ENCODE measurements around the gene PER2. TPM values are rescaled to one million over a fixed set of nuclear protein-coding genes. Genes with fewer than 3 reads are reported as not detected.

The PER2 gene
- total and polyA plus RNA-seq, 2 of the 4 experiments (the other 2 are of a cell fraction) = 1.7 to 3.2 TPM

DNA sequence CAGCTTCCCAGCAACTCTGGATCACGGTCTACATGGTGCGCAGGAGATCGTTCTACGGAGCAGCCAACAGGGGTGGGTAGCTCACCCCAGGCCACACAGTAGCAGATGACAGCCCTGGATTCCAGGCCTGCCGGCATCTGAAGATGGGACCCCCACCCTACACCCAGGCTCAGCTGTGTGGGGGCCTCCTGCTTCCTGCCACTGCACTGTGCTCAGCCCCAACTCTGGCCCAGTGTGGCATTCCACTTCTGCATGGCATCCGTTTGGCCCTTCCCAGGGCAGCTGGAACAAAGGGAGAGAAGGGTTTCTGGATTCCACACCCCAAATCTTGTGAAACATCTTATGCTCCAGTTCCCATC lies 9.1 kb downstream of the PER2 start:
- peaks cover 6 to 30% of the 10 kb centered on the region in 2 experiments for H3K79me1 ChIP-seq (ENCODE audit: low read depth in 1 of 2, low read length in 2 of 2)
- CTCF ChIA-PET = interaction anchor here (1.0 kb wide), 1 partner anchor 16 kb away, joined by 3 read pairs; no protein-coding TSS in a partner anchor
- H4K20me1 ChIP-seq (ENCODE audit: insufficient read depth, low read length) = no peaks in the 10 kb centered on the region
- no peak overlapping the region for H2BK15ac ChIP-seq (ENCODE audit: low read depth, low read length)
- no peak overlapping the region for H4K5ac ChIP-seq (ENCODE audit: low read depth, low read length)
- H2BK20ac ChIP-seq (ENCODE audit: low read depth, low read length) = no peak overlapping the region
- no peak overlapping the region for H4K91ac ChIP-seq (ENCODE audit: insufficient read depth, low read depth, low read length)
- no peak overlapping the region for H3K4me3 ChIP-seq (ENCODE audit: insufficient read depth, low read depth, low read length)
- no peak overlapping the region for H2BK5ac ChIP-seq (ENCODE audit: low read depth, low read length, poor library complexity, severe bottlenecking)
- ATAC-seq (ENCODE audit: low read depth) = no peak
- H2AK5ac ChIP-seq (ENCODE audit: low read depth, low read length) = no peak overlapping the region
- no peak overlapping the region for H3K14ac ChIP-seq (replicated peaks; ENCODE audit: low read depth, low read length)
- H3K18ac ChIP-seq (ENCODE audit: low read depth, low read length) = no peak overlapping the region
- H2BK120ac ChIP-seq (ENCODE audit: low read depth, low read length) = no peak overlapping the region
- in situ Hi-C loops (cut with MboI; ENCODE audit: low sequenced_read_pairs) (no loop called here), intact Hi-C loops (cut with micrococcal nuclease) (no loop called here), dilution Hi-C loops (cut with HindIII; ENCODE audit: low sequenced_read_pairs, unreplicated experiment) (no loop called here)
- H3K9me3 ChIP-seq (ENCODE audit: control insufficient read depth, insufficient read depth, low read length) = no peaks in the 10 kb centered on the region
- DNase-seq = no peak
- H2AK9ac ChIP-seq (replicated peaks; ENCODE audit: low read depth, low read length, poor library complexity) = no peak overlapping the region
- TF ChIP-seq, protein P1, sequence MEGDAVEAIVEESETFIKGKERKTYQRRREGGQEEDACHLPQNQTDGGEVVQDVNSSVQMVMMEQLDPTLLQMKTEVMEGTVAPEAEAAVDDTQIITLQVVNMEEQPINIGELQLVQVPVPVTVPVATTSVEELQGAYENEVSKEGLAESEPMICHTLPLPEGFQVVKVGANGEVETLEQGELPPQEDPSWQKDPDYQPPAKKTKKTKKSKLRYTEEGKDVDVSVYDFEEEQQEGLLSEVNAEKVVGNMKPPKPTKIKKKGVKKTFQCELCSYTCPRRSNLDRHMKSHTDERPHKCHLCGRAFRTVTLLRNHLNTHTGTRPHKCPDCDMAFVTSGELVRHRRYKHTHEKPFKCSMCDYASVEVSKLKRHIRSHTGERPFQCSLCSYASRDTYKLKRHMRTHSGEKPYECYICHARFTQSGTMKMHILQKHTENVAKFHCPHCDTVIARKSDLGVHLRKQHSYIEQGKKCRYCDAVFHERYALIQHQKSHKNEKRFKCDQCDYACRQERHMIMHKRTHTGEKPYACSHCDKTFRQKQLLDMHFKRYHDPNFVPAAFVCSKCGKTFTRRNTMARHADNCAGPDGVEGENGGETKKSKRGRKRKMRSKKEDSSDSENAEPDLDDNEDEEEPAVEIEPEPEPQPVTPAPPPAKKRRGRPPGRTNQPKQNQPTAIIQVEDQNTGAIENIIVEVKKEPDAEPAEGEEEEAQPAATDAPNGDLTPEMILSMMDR (conservative IDR thresholded peaks at IDR 0.05; ENCODE audit: low read depth, low read length) = no peak
- no peak for TF ChIP-seq MAZ (IDR thresholded peaks at IDR 0.05; ENCODE audit: borderline replicate concordance, low read depth, low read length)
- TF ChIP-seq, protein P2, sequence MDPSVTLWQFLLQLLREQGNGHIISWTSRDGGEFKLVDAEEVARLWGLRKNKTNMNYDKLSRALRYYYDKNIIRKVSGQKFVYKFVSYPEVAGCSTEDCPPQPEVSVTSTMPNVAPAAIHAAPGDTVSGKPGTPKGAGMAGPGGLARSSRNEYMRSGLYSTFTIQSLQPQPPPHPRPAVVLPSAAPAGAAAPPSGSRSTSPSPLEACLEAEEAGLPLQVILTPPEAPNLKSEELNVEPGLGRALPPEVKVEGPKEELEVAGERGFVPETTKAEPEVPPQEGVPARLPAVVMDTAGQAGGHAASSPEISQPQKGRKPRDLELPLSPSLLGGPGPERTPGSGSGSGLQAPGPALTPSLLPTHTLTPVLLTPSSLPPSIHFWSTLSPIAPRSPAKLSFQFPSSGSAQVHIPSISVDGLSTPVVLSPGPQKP (IDR thresholded peaks at IDR 0.05; ENCODE audit: borderline replicate concordance, low read depth, low read length) = no peak
- TF ChIP-seq NFE2L2 (IDR thresholded peaks at IDR 0.05; ENCODE audit: low read depth, low read length) = no peak
- TF ChIP-seq RCOR1 (IDR thresholded peaks at IDR 0.05; ENCODE audit: insufficient replicate concordance, low read length) = no peak
- H3K23ac ChIP-seq (ENCODE audit: low read depth, low read length) = no peak overlapping the region
- H3K27ac ChIP-seq (ENCODE audit: insufficient read depth, low read length) = no peak overlapping the region
- no peak overlapping the region for H3K4ac ChIP-seq (ENCODE audit: low read depth, low read length)
- no peak overlapping the region for H2AFZ ChIP-seq (replicated peaks; ENCODE audit: low read length, poor library complexity)
- H3K4me2 ChIP-seq (ENCODE audit: low read depth, low read length) = no peak overlapping the region
- 60% methylated on average over 1 of the region's 6 CpGs; no CpG with 5 or more reads in 1 of the 2 experiments for WGBS, 2 experiments (ENCODE audit: extremely low coverage in 2 of 2, insufficient read length in 1 of 2)
- BruUV-seq (replicated peaks) = no TSS peak
- no peaks in the 10 kb centered on the region for H3K4me1 ChIP-seq (ENCODE audit: control insufficient read depth, insufficient read depth, low read length)
- no peak overlapping the region for H4K8ac ChIP-seq (ENCODE audit: low read depth in 2 of 2, low read length in 2 of 2)
- H3K36me3 ChIP-seq (ENCODE audit: control insufficient read depth, insufficient read depth, low read length) = peaks cover 13% of the 10 kb centered on the region
- no peaks in the 10 kb centered on the region; the same call in 1 of the 2 replicates for H3K9me1 ChIP-seq (ENCODE audit: insufficient read depth, low read length)
- H3K27me3 ChIP-seq (ENCODE audit: control insufficient read depth, insufficient read depth, low read length) = no peaks in the 10 kb centered on the region
- no peak overlapping the region for H3K9ac ChIP-seq (ENCODE audit: low read depth, low read length)
- POLR2A ChIA-PET (ENCODE audit: unreplicated experiment) = no interaction called here
- H3K56ac ChIP-seq (ENCODE audit: extremely low read depth, insufficient read depth, low read length) = no peak overlapping the region

Data from IMR-90 (cell line).